NK-92 (cell line): ENCODE data around the gene ROBO1.

Experiments
- DNase-seq: peaks from one replicate; lab custom pipeline; 2025; ENCODE audit not compliant: unreplicated experiment; lab: John Stamatoyannopoulos, UW

The ROBO1 gene

GRCh38 chr3:78604341-78604740 is 1163.5 kb downstream of the ROBO1 start:
- no peak for DNase-seq

GRCh38 chr3:78601249-78601648 is 1166.5 kb downstream of the ROBO1 start:
- DNase-seq, result no peak

GRCh38 chr3:78589778-78590177 is 1178.0 kb downstream of the ROBO1 start:
- no peak for DNase-seq

- DNase-seq, result no peak
These were observed 1178.7 kb downstream of the ROBO1 start for GRCh38 chr3:78588906-78589621.

GRCh38 chr3:78580681-78581080 is 1187.1 kb downstream of the ROBO1 start:
- no peak for DNase-seq

GRCh38 chr3:78571486-78571885 is 1196.3 kb downstream of the ROBO1 start:
- no peak for DNase-seq

- no peak for DNase-seq
These were observed 1197.3 kb downstream of the ROBO1 start for GRCh38 chr3:78570496-78570895.

- DNase-seq, result no peak
These were observed 1198.0 kb downstream of the ROBO1 start for GRCh38 chr3:78569804-78570203.

GRCh38 chr3:78565712-78566111 is 1202.1 kb downstream of the ROBO1 start:
- no peak for DNase-seq

GRCh38 chr3:78562328-78562727 is 1205.5 kb downstream of the ROBO1 start:
- DNase-seq, result no peak
